Measurements from ENCODE around the gene SLC66A2.

The SLC66A2 gene

DNA sequence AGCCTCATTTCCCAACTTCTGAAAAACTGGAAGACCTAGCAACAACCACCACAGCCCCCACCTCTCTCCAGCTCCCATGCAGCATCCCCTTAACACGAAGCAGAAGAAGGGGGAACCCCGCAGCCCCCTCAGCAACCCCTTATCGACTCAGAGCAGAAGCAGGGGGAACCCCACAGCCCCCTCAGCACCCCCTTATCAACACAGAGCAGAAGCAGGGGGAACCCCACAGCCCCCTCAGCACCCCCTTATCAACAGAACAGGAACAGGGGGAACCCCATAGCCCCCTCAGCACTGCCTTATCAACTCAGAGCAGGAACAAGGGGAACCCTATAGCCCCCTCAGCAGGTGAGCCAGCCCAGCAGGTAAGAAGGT lies 6.7 kb downstream of the SLC66A2 start:
- Histone ChIP-seq H3K27ac (no peak overlapping the region), H3K9me3 (ENCODE audit: control insufficient read depth, low read length) (no peaks in the 10 kb centered on the region), H3K27me3 (ENCODE audit: control insufficient read depth, insufficient read depth, low read length) (no peaks in the 10 kb centered on the region), H3K4me1 (peaks cover 5% of the 10 kb centered on the region), H3K4me3 (ENCODE audit: low read depth, low read length) (no peak overlapping the region), H3K4me2 (ENCODE audit: low read length) (no peak overlapping the region), H2AFZ (no peak overlapping the region), H3K36me3 (ENCODE audit: control insufficient read depth, insufficient read depth, low read length) (no peaks in the 10 kb centered on the region), H3K79me2 (peaks cover 68% of the 10 kb centered on the region), H3K9ac (no peak overlapping the region)
- TF ChIP-seq, protein P1, sequence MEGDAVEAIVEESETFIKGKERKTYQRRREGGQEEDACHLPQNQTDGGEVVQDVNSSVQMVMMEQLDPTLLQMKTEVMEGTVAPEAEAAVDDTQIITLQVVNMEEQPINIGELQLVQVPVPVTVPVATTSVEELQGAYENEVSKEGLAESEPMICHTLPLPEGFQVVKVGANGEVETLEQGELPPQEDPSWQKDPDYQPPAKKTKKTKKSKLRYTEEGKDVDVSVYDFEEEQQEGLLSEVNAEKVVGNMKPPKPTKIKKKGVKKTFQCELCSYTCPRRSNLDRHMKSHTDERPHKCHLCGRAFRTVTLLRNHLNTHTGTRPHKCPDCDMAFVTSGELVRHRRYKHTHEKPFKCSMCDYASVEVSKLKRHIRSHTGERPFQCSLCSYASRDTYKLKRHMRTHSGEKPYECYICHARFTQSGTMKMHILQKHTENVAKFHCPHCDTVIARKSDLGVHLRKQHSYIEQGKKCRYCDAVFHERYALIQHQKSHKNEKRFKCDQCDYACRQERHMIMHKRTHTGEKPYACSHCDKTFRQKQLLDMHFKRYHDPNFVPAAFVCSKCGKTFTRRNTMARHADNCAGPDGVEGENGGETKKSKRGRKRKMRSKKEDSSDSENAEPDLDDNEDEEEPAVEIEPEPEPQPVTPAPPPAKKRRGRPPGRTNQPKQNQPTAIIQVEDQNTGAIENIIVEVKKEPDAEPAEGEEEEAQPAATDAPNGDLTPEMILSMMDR (IDR thresholded peaks at IDR 0.05), result no peak

DNA sequence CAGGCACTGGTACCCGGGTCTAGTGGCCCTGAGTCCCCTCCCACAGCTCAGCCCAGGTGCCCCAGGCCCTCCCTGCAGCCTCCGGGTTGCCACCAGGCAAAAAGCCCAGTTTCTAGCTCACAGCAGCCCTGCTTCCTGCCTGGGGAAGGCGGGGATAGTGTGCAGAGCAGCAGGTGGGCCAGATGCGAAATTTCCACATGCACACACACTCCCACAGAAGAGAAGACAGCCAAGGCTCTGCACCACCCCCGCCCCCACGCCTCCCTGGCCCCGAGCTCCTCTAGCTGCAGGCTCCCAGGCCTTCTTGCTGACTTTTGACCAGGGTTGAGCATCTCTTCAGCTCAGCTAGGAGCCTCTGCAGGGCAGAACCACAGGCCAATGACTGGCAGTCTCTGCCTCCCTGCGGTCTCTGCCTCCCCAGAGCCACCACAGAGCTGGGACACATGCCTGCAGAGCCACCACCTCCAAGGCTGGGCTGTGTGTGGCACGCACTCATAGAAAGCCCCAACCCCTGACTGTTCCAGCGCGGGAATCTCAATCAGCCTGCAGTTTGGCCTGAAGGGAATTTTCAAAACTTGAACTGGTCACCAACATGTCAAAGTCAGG lies 7.2 kb downstream of the SLC66A2 start:
- Histone ChIP-seq H3K9ac (no peak overlapping the region), H3K27ac (no peak overlapping the region)

DNA sequence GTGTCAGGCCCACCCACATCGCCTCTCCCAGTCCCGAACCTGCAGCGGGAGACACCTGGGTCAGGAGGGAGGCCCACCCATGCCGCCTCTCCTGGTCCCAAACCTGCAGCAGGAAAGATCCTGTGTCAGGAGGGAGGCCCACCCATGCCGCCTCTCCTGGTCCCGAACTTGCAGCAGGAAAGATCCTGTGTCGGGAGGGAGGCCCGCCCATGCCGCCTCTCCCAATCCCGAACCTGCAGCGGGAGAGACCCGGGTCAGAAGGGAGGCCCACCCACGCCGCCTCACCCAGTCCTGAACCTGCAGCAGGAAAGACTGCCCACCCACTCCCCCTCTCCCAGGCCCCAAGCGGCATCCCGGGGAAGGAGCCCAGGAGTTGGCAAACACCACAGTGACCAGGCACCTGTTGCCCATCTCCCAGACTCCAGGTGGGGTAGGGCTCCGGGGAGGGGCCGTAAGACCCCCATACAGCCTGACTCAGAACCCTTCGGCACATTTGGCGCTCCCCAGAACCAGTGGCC lies 7.8 kb downstream of the SLC66A2 start:
- Histone ChIP-seq H3K4me3 (ENCODE audit: low read depth, low read length) (no peak overlapping the region), H3K9ac (no peak overlapping the region), H3K27me3 (ENCODE audit: control insufficient read depth, insufficient read depth, low read length) (no peaks in the 10 kb centered on the region), H3K36me3 (ENCODE audit: control insufficient read depth, insufficient read depth, low read length) (no peaks in the 10 kb centered on the region), H3K9me3 (ENCODE audit: control insufficient read depth, low read length) (no peaks in the 10 kb centered on the region), H3K79me2 (peaks cover 65% of the 10 kb centered on the region), H2AFZ (no peak overlapping the region), H3K27ac (no peak overlapping the region), H3K4me1 (peaks cover 5% of the 10 kb centered on the region), H3K4me2 (ENCODE audit: low read length) (no peak overlapping the region)
- TF ChIP-seq, protein P1 (IDR thresholded peaks at IDR 0.05), result no peak

More for the DNA sequence above, 7.2 kb downstream of the SLC66A2 start:
- Histone ChIP-seq H3K79me2 (peaks cover 68% of the 10 kb centered on the region), H3K4me3 (ENCODE audit: low read depth, low read length) (no peak overlapping the region), H3K9me3 (ENCODE audit: control insufficient read depth, low read length) (no peaks in the 10 kb centered on the region), H3K4me1 (peaks cover 5% of the 10 kb centered on the region), H3K36me3 (ENCODE audit: control insufficient read depth, insufficient read depth, low read length) (no peaks in the 10 kb centered on the region), H3K4me2 (ENCODE audit: low read length) (no peak overlapping the region), H2AFZ (no peak overlapping the region), H3K27me3 (ENCODE audit: control insufficient read depth, insufficient read depth, low read length) (no peaks in the 10 kb centered on the region)
- TF ChIP-seq, protein P1 (IDR thresholded peaks at IDR 0.05), result no peak

DNA sequence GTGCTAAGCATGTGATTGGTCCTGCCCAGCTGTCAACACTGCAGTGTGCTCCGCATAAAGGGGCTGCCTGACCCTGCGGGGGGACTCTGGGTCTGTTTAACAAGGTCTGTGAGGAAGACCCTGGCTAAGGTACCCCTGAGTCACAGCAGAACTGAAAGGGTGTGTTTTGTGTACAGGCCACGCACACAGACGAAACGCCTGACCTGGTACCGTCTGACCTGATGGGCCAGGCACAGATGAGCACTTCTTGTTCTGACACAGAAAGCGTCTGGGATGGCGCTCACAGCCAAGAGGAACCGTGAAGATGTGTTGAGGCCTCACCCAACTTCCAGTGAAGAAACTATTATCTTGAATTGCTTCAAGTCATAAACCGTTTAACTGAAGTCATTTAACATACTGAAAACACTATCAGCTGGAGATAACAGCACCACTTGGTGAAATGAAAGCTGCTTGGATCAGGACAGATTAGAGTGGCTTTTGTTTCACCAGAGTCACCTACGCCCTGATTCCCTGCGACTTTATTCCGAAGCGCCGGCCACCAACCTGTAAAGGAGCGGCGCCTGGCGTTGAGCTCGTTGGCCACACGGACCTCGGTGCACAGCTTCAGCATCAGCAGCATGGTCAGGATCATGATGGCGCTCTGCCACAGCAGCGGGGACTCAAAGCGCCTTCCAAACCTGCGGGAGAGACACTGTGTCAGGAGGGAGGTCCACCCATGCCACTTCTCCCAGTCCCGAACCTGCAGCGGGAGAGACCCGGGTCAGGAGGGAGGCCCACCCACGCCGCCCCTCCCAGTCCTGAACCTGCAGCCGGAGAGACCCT lies 8.5 kb downstream of the SLC66A2 start:
- no peaks in the 10 kb centered on the region for H3K27me3 ChIP-seq (ENCODE audit: control insufficient read depth, insufficient read depth, low read length)
- H3K79me2 ChIP-seq, result peaks cover 62% of the 10 kb centered on the region
- H3K36me3 ChIP-seq (ENCODE audit: control insufficient read depth, insufficient read depth, low read length), result no peaks in the 10 kb centered on the region
- H3K9me3 ChIP-seq (ENCODE audit: control insufficient read depth, low read length), result no peaks in the 10 kb centered on the region
- H3K4me1 ChIP-seq, result peaks cover 2% of the 10 kb centered on the region
- no peak overlapping the region for H3K9ac ChIP-seq
- H2AFZ ChIP-seq, result no peak overlapping the region
- TF ChIP-seq, protein P1 (IDR thresholded peaks at IDR 0.05), result no peak
- H3K27ac ChIP-seq, result no peak overlapping the region
- H3K4me3 ChIP-seq (ENCODE audit: low read depth, low read length), result no peak overlapping the region
- H3K4me2 ChIP-seq (ENCODE audit: low read length), result no peak overlapping the region

All from parathyroid adenoma (tissue), 2 donors.